C4-2B (cell line): ENCODE data around the gene SCN4A.

Source experiments
- CTCF ChIP-seq: fragments of 450-650 bp; conservative IDR thresholded peaks from 2 replicates; pipeline ENCODE4 v1.5.1; 2017; ENCODE audit warnings: mild to moderate bottlenecking
- ZFX ChIP-seq: fragments of 450-650 bp; IDR thresholded peaks from 2 replicates; pipeline ENCODE4 v1.6.1; 2017

DNA sequence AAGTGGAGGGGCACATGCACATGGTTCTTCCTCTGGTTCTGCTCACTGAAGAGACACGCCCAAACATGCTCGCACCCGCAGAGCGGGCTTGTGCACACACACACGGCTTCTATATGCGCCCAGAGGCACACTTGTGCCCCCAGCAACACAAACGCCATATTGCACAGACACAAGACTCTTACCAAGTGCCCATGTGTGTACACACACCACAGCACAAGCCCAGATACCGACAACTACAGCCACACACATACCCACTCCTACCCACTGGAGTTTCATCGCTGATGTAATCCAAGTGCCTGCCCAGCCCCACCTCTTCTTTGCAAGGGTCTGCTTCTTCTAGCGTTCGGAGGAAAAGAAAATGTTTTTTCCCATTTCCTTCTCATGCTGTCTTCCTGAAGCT lies 18.9 kb upstream of the SCN4A start:
- TF ChIP-seq CTCF (no peak), ZFX (no peak)
